Breast epithelium (tissue), 3 donors: ENCODE results near the gene TMSB10.

Experiments
- CTCF ChIP-seq, 3 donors: fragments of 450-650 bp; IDR thresholded peaks; one replicate each; pipeline ENCODE4 v1.5.1; 2016 to 2017; ENCODE audit warnings: antibody characterized with exemption in 3 of 3, mild to moderate bottlenecking in 3 of 3, moderate library complexity in 3 of 3
- POLR2A ChIP-seq: fragments of 450-650 bp; IDR thresholded peaks from one replicate; pipeline ENCODE4 v1.6.1; 2016; ENCODE audit warnings: antibody characterized with exemption, mild to moderate bottlenecking, moderate library complexity
- POLR2AphosphoS5 ChIP-seq, 3 donors: sonication (generic); formaldehyde crosslinking; IDR thresholded peaks; one replicate each; pipeline ENCODE4 v1.6.1; 2017; ENCODE audit warnings: antibody characterized with exemption in 3 of 3

GRCh38 chr2:84914334-84914733, 8.9 kb downstream of the TMSB10 start:
- no peak for TF ChIP-seq POLR2A
- TF ChIP-seq CTCF (IDR thresholded peaks at IDR 0.05): no peak
- no peak for TF ChIP-seq POLR2AphosphoS5 (IDR thresholded peaks at IDR 0.05)
